ENCODE measurements around the gene SCAMP4. TPM values are rescaled to one million over a fixed set of nuclear protein-coding genes. Genes with fewer than 3 reads are reported as not detected.

SCAMP4 gene
- total and polyA plus RNA-seq, 2 experiments from 2014 or later: 53.7 to 62.5 TPM

- H3K27ac ChIP-seq: no peak overlapping the region
- H3K4me3 ChIP-seq: no peak overlapping the region
- H3K27me3 ChIP-seq: no peaks in the 10 kb centered on the region
- no peak for TF ChIP-seq CTCF (IDR thresholded peaks at IDR 0.05; ENCODE audit: low read depth, low read length)
- H3K9me3 ChIP-seq (ENCODE audit: low read depth): no peaks in the 10 kb centered on the region
- no peaks in the 10 kb centered on the region for H3K36me3 ChIP-seq
- no peak for DNase-seq (ENCODE audit: low read depth in 1 of 2, low spot score in 1 of 2)
- no peaks in the 10 kb centered on the region for H3K4me1 ChIP-seq (ENCODE audit: low read depth)
These were observed 50.2 kb downstream of the SCAMP4 start for GRCh38 chr19:1955171-1956121.

- no peaks in the 10 kb centered on the region for H3K27me3 ChIP-seq
- no peaks in the 10 kb centered on the region for H3K9me3 ChIP-seq (ENCODE audit: low read depth)
- no peaks in the 10 kb centered on the region for H3K36me3 ChIP-seq
- H3K27ac ChIP-seq: no peak overlapping the region
- no peaks in the 10 kb centered on the region for H3K4me1 ChIP-seq (ENCODE audit: low read depth)
- no peak for DNase-seq (ENCODE audit: low read depth in 1 of 2, low spot score in 1 of 2)
- TF ChIP-seq CTCF (IDR thresholded peaks at IDR 0.05; ENCODE audit: low read depth, low read length): no peak
- no peak overlapping the region for H3K4me3 ChIP-seq
These were observed 50.9 kb downstream of the SCAMP4 start for GRCh38 chr19:1956122-1956494.

- H3K36me3 ChIP-seq: no peaks in the 10 kb centered on the region
These were observed 51.8 kb downstream of the SCAMP4 start for GRCh38 chr19:1956868-1957492.

GRCh38 chr19:1957562-1958248, 52.5 kb downstream of the SCAMP4 start:
- Histone ChIP-seq H3K4me3 (no peak overlapping the region), H3K27ac (no peak overlapping the region), H3K9me3 (ENCODE audit: low read depth) (no peaks in the 10 kb centered on the region), H3K4me1 (ENCODE audit: low read depth) (no peaks in the 10 kb centered on the region), H3K27me3 (no peaks in the 10 kb centered on the region), H3K36me3 (no peaks in the 10 kb centered on the region)
- TF ChIP-seq CTCF (IDR thresholded peaks at IDR 0.05; ENCODE audit: low read depth, low read length): no peak
- no peak for DNase-seq (ENCODE audit: low read depth in 1 of 2, low spot score in 1 of 2)

More at GRCh38 chr19:1956868-1957492, 51.8 kb downstream of the SCAMP4 start:
- no peak for TF ChIP-seq CTCF (IDR thresholded peaks at IDR 0.05; ENCODE audit: low read depth, low read length)
- Histone ChIP-seq H3K4me3 (no peak overlapping the region), H3K9me3 (ENCODE audit: low read depth) (no peaks in the 10 kb centered on the region), H3K27me3 (no peaks in the 10 kb centered on the region), H3K27ac (no peak overlapping the region), H3K4me1 (ENCODE audit: low read depth) (no peaks in the 10 kb centered on the region)
- DNase-seq (ENCODE audit: low read depth in 1 of 2, low spot score in 1 of 2): no peak

GRCh38 chr19:1959928-1960589, 54.9 kb downstream of the SCAMP4 start:
- DNase-seq (ENCODE audit: low read depth in 1 of 2, low spot score in 1 of 2): no peak
- Histone ChIP-seq H3K9me3 (ENCODE audit: low read depth) (no peaks in the 10 kb centered on the region), H3K27me3 (no peaks in the 10 kb centered on the region)

More at GRCh38 chr19:1959928-1960589, 54.9 kb downstream of the SCAMP4 start:
- Histone ChIP-seq H3K4me1 (ENCODE audit: low read depth) (no peaks in the 10 kb centered on the region), H3K36me3 (no peaks in the 10 kb centered on the region), H3K27ac (no peak overlapping the region), H3K4me3 (no peak overlapping the region)
- TF ChIP-seq CTCF (IDR thresholded peaks at IDR 0.05; ENCODE audit: low read depth, low read length): no peak
